ENCODE data around the gene KIF16B.

DNA sequence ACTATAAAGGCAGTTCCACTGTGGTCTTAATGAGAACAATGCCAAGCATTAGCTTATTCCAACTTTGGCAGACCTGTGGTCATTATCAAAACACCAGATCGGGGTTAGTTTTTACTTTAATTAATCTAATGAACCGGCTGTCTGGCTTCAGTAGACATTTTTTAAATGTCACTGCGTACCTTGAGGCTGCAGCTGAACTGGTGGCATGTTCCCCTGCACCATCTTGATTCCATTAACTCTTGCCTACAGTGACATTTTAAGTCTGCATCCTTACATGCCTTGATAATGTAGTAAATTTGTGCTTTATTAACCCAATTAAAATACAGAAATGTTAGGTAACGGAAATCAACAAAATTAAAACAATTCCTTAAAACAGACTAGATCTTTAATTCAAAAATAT, 127.0 kb downstream of the KIF16B start:
- TF ChIP-seq, protein P1, sequence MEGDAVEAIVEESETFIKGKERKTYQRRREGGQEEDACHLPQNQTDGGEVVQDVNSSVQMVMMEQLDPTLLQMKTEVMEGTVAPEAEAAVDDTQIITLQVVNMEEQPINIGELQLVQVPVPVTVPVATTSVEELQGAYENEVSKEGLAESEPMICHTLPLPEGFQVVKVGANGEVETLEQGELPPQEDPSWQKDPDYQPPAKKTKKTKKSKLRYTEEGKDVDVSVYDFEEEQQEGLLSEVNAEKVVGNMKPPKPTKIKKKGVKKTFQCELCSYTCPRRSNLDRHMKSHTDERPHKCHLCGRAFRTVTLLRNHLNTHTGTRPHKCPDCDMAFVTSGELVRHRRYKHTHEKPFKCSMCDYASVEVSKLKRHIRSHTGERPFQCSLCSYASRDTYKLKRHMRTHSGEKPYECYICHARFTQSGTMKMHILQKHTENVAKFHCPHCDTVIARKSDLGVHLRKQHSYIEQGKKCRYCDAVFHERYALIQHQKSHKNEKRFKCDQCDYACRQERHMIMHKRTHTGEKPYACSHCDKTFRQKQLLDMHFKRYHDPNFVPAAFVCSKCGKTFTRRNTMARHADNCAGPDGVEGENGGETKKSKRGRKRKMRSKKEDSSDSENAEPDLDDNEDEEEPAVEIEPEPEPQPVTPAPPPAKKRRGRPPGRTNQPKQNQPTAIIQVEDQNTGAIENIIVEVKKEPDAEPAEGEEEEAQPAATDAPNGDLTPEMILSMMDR (IDR thresholded peaks at IDR 0.05; ENCODE audit: control extremely low read depth in 1 of 3, insufficient read depth in 1 of 3, low read depth in 1 of 3, low read length in 3 of 3) = no peak
- TF ChIP-seq RAD21 (IDR thresholded peaks at IDR 0.05 in 1 of 2, conservative IDR thresholded peaks at IDR 0.05 in 1 of 2; ENCODE audit: low read depth in 2 of 2, low read length in 2 of 2) (no peak), POLR2AphosphoS5 (IDR thresholded peaks at IDR 0.05; ENCODE audit: low read depth, low read length) (no peak), TAF1 (IDR thresholded peaks at IDR 0.05; ENCODE audit: low read depth, low read length) (no peak), TAF7 (optimal IDR thresholded peaks at IDR 0.05; ENCODE audit: borderline replicate concordance, low read depth, low read length) (no peak), CBX8 (IDR thresholded peaks at IDR 0.05; ENCODE audit: borderline replicate concordance, low read depth, low read length) (no peak), BCL11A (IDR thresholded peaks at IDR 0.05; ENCODE audit: low read depth in 2 of 2, low read length in 2 of 2) (no peak), EZH2 (IDR thresholded peaks at IDR 0.05; ENCODE audit: low read depth, low read length, severe bottlenecking) (no peak), POLR2A (IDR thresholded peaks at IDR 0.05; ENCODE audit: control extremely low read depth in 1 of 2, low read depth in 2 of 2, low read length in 2 of 2) (no peak), MAFK (IDR thresholded peaks at IDR 0.05; ENCODE audit: low read depth, low read length) (no peak), CHD2 (IDR thresholded peaks at IDR 0.05; ENCODE audit: low read length) (no peak), TBP (IDR thresholded peaks at IDR 0.05; ENCODE audit: low read depth, low read length) (no peak), SRF (IDR thresholded peaks at IDR 0.05; ENCODE audit: low read depth, low read length) (no peak)

All from H1 (cell line).